ENCODE data around the gene ELK4. TPM values are rescaled to one million over a fixed set of nuclear protein-coding genes. Genes with fewer than 3 reads are reported as not detected.
A peak's percentile ranks its signal among the peaks of the same experiment; 100 is the strongest.

The ELK4 gene
- total and polyA plus RNA-seq, 2 experiments from 2014 or later, result 1.8 to 9.1 TPM

DNA sequence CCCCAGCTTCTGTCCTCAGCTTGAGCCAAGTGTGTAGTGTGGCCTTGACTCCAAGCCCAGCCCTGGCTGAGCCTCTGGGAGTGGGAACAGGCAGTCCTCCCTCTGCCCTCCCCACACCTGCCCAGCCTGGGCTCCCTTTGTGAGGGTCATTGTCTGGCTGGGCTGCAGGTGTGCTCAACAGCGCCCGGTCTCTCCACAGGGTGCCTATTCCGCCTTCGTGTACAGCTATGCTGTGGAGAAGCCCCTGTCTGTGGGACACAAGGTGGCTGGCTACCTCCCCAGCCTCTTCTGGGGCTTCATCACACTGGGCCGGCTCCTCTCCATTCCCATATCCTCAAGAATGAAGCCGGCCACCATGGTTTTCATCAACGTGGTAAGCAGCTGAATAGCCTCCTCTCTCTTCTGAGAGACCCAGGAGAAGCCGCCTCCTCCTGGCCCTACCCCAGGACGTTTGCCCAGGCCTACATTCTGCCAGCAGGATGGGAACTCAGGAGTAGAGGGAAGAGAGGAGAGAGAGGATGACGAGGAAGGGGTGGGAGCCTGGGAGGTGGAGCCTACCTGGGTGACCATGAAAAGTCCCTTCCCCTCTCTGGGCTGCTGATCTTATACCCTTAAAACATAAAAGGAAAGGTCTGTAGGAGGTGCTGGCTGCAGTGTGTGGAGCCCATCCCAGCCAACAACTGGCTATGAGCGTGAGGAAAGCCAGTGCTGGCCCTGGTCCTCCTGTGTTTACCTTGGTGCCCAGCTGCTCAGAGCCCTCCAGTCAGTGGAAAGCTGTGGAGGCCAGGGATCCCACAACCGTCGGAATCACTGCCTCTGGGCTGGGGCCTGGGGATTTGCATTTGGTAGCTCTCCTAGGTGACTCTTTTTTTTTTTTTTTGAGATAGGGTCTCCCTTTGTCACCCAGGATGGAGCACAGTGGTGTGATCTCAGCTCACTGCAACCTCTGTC, 45.7 kb downstream of the ELK4 start:
- TF ChIP-seq, protein P1, sequence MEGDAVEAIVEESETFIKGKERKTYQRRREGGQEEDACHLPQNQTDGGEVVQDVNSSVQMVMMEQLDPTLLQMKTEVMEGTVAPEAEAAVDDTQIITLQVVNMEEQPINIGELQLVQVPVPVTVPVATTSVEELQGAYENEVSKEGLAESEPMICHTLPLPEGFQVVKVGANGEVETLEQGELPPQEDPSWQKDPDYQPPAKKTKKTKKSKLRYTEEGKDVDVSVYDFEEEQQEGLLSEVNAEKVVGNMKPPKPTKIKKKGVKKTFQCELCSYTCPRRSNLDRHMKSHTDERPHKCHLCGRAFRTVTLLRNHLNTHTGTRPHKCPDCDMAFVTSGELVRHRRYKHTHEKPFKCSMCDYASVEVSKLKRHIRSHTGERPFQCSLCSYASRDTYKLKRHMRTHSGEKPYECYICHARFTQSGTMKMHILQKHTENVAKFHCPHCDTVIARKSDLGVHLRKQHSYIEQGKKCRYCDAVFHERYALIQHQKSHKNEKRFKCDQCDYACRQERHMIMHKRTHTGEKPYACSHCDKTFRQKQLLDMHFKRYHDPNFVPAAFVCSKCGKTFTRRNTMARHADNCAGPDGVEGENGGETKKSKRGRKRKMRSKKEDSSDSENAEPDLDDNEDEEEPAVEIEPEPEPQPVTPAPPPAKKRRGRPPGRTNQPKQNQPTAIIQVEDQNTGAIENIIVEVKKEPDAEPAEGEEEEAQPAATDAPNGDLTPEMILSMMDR (IDR thresholded peaks at IDR 0.05; ENCODE audit: low read depth, low read length), result no peak
- Histone ChIP-seq H3K4me1 (ENCODE audit: low read depth) (peaks cover 6% of the 10 kb centered on the region), H3K27ac (no peak overlapping the region), H3K9me3 (ENCODE audit: low read depth) (no peaks in the 10 kb centered on the region), H3K4me3 (no peak overlapping the region), H3K27me3 (no peaks in the 10 kb centered on the region), H3K36me3 (no peaks in the 10 kb centered on the region)
- no peak for DNase-seq (ENCODE audit: low read depth in 1 of 2, low spot score in 1 of 2)

- TF ChIP-seq, protein P1 (IDR thresholded peaks at IDR 0.05; ENCODE audit: low read depth, low read length), result no peak
- H3K4me1 ChIP-seq (ENCODE audit: low read depth), result peaks cover 6% of the 10 kb centered on the region
- H3K4me3 ChIP-seq, result no peak overlapping the region
- no peaks in the 10 kb centered on the region for H3K27me3 ChIP-seq
- no peaks in the 10 kb centered on the region for H3K36me3 ChIP-seq
- H3K9me3 ChIP-seq (ENCODE audit: low read depth), result no peaks in the 10 kb centered on the region
- no peak for DNase-seq (ENCODE audit: low read depth in 1 of 2, low spot score in 1 of 2)
- H3K27ac ChIP-seq, result no peak overlapping the region
Measured at GRCh38 chr1:205585169-205585834, 46.5 kb downstream of the ELK4 start.

GRCh38 chr1:205584732-205585131, 47.1 kb downstream of the ELK4 start:
- DNase-seq (ENCODE audit: low read depth in 1 of 2, low spot score in 1 of 2), result no peak
- no peaks in the 10 kb centered on the region for H3K9me3 ChIP-seq (ENCODE audit: low read depth)
- TF ChIP-seq, protein P1 (IDR thresholded peaks at IDR 0.05; ENCODE audit: low read depth, low read length), result peak; percentile 33
- H3K36me3 ChIP-seq, result no peaks in the 10 kb centered on the region
- no peaks in the 10 kb centered on the region for H3K27me3 ChIP-seq
- H3K4me1 ChIP-seq (ENCODE audit: low read depth), result peaks cover 6% of the 10 kb centered on the region
- no peak overlapping the region for H3K27ac ChIP-seq
- H3K4me3 ChIP-seq, result no peak overlapping the region

- H3K27ac ChIP-seq, result no peak overlapping the region
- H3K9me3 ChIP-seq (ENCODE audit: low read depth), result no peaks in the 10 kb centered on the region
- DNase-seq (ENCODE audit: low read depth in 1 of 2, low spot score in 1 of 2), result no peak
- peaks cover 3% of the 10 kb centered on the region for H3K27me3 ChIP-seq
- peaks cover 6% of the 10 kb centered on the region for H3K4me1 ChIP-seq (ENCODE audit: low read depth)
- TF ChIP-seq, protein P1 (IDR thresholded peaks at IDR 0.05; ENCODE audit: low read depth, low read length), result no peak
- H3K4me3 ChIP-seq, result no peak overlapping the region
- H3K36me3 ChIP-seq, result no peaks in the 10 kb centered on the region
Measured at GRCh38 chr1:205583461-205584130, 48.2 kb downstream of the ELK4 start.

DNA sequence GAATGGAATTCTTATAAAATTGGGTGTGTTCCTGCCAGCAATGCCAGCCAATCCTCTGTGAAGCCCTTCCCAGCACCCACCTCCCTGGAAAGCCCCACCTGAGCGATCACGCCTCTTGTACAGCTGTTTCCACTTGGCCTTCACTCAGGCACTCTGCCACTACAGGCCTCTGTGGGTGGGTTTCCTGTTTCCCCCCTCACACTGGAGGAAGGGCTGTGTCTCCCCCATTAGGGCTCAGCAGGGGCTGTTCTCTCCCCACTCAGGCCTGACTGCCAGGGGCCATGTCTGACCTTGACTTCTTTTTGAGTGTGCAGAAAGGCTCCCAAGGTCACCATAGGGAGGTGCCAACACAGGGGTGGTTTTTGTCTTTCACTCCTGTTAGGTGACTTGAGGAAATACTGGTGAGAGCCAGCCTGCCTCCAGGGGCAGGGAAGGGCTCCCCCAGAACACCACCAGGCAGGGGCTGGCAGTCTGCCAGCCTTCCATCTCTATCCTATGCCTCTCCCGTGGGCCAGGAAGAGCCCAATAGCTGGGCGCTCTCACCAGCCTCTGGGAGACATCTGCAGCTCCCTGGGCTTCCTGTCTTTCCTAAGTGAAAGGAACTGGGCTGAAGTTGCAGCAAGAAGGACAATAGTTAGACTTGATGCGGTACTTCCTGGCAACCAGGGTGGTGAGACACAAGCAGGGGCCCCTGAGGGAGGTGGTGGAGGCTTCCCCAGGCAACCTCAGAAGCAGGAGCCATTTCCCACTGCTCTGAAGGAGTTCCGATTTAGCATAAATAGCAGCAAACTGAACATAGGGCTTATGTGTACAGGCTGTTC, 49.1 kb downstream of the ELK4 start:
- Histone ChIP-seq H3K4me3 (no peak overlapping the region), H3K9me3 (ENCODE audit: low read depth) (no peaks in the 10 kb centered on the region), H3K27ac (no peak overlapping the region), H3K27me3 (peaks cover 8% of the 10 kb centered on the region), H3K4me1 (ENCODE audit: low read depth) (peaks cover 6% of the 10 kb centered on the region), H3K36me3 (no peaks in the 10 kb centered on the region)
- TF ChIP-seq, protein P1 (IDR thresholded peaks at IDR 0.05; ENCODE audit: low read depth, low read length), result no peak
- DNase-seq (ENCODE audit: low read depth in 1 of 2, low spot score in 1 of 2), result no peak
